WTC11 (cell line): ENCODE measurements around the gene IMPDH2. TPM values are rescaled to one million over a fixed set of nuclear protein-coding genes. Genes with fewer than 3 reads are reported as not detected.

Source experiments
- ATAC-seq: fragments of 200-7000 bp; cut with Tn5 transposase; 2 replicates; pipeline ENCODE4 v1.10.0; 2021; ENCODE audit warnings: mild to moderate bottlenecking, moderate library complexity
- CTCF ChIA-PET: fragments of 300-600 bp; sonication (Branson Sonifier 250); formaldehyde crosslinking; loops from one replicate; lab custom pipeline; 2021; ENCODE audit warnings: antibody characterized with exemption; lab: Charles Lee
- POLR2A ChIA-PET: fragments of 350-600 bp; sonication (Branson Sonifier 250); formaldehyde crosslinking; loops from one replicate; lab custom pipeline; 2021; ENCODE audit warnings: antibody characterized with exemption; lab: Charles Lee
- DNase-seq: peaks from one replicate; pipeline ENCODE4 v3.0.0; 2021; ENCODE audit warnings: low spot score
- H3K27ac Mint-ChIP-seq: 2 replicates; pipeline ENCODE4 v1.8.0; 2021; ENCODE audit warnings: mixed read lengths
- H3K27me3 Mint-ChIP-seq: 2 replicates; pipeline ENCODE4 v1.8.0; 2021; ENCODE audit warnings: low read depth, mild to moderate bottlenecking, moderate library complexity, mixed read lengths
- H3K36me3 Mint-ChIP-seq: 2 replicates; pipeline ENCODE4 v1.8.0; 2021; ENCODE audit warnings: mixed read lengths
- H3K4me1 Mint-ChIP-seq: 2 replicates; pipeline ENCODE4 v1.8.0; 2022; ENCODE audit warnings: mixed read lengths
- H3K4me3 Mint-ChIP-seq: 2 replicates; pipeline ENCODE4 v1.8.0; 2021; ENCODE audit warnings: mild to moderate bottlenecking, moderate library complexity, mixed read lengths
- H3K9me3 Mint-ChIP-seq: 2 replicates; pipeline ENCODE4 v1.8.0; 2021; ENCODE audit warnings: mixed read lengths
- AFF4 ChIP-seq: sonication (generic); formaldehyde crosslinking; IDR thresholded peaks from 2 replicates; pipeline ENCODE4 v1.8.1; 2023; ENCODE audit warnings: mild to moderate bottlenecking, missing genetic modification reagents, borderline replicate concordance
- ARID4B ChIP-seq: sonication (generic); formaldehyde crosslinking; IDR thresholded peaks from 2 replicates; pipeline ENCODE4 v1.8.0; 2023; ENCODE audit warnings: missing genetic modification reagents, mild to moderate bottlenecking, borderline replicate concordance
- FOXP1 ChIP-seq: sonication (generic); formaldehyde crosslinking; IDR thresholded peaks from 2 replicates; pipeline ENCODE4 v1.8.0; 2022; ENCODE audit warnings: missing genetic modification reagents, mild to moderate bottlenecking, moderate library complexity, borderline replicate concordance
- HMGXB4 ChIP-seq: sonication (generic); formaldehyde crosslinking; IDR thresholded peaks from 2 replicates; pipeline ENCODE4 v1.8.1; 2023; ENCODE audit warnings: mild to moderate bottlenecking, moderate library complexity, missing genetic modification reagents
- IRF1 ChIP-seq: sonication (generic); formaldehyde crosslinking; IDR thresholded peaks from 2 replicates; pipeline ENCODE4 v1.8.0; 2023; ENCODE audit warnings: missing genetic modification reagents
- JAZF1 ChIP-seq: fragments of 250-450 bp; sonication (Bioruptor Pico); IDR thresholded peaks from 2 replicates; pipeline ENCODE4 v1.9.0; 2021; ENCODE audit warnings: moderate library complexity, mild to moderate bottlenecking, inconsistent platforms
- KAT7 ChIP-seq: sonication (generic); formaldehyde crosslinking; IDR thresholded peaks from 2 replicates; pipeline ENCODE4 v1.8.1; 2023; ENCODE audit warnings: missing genetic modification reagents, mild to moderate bottlenecking, borderline replicate concordance
- NFATC4 ChIP-seq: fragments of 250-450 bp; sonication (Bioruptor Pico); IDR thresholded peaks from 2 replicates; pipeline ENCODE4 v1.9.0; 2021; ENCODE audit warnings: mild to moderate bottlenecking
- NR3C1 ChIP-seq: sonication (generic); formaldehyde crosslinking; conservative IDR thresholded peaks from 2 replicates; pipeline ENCODE4 v1.8.1; 2023; ENCODE audit warnings: low read depth, mild to moderate bottlenecking, missing genetic modification reagents
- OVOL2 ChIP-seq: fragments of 250-450 bp; sonication (Bioruptor Pico); IDR thresholded peaks from 2 replicates; pipeline ENCODE4 v1.9.0; 2021; ENCODE audit warnings: mild to moderate bottlenecking, borderline replicate concordance
- SMAD3 ChIP-seq: sonication (generic); formaldehyde crosslinking; IDR thresholded peaks from 2 replicates; pipeline ENCODE4 v1.8.0; 2022; ENCODE audit warnings: missing genetic modification reagents, mild to moderate bottlenecking, borderline replicate concordance
- SMAD4 ChIP-seq: sonication (generic); formaldehyde crosslinking; IDR thresholded peaks from 2 replicates; pipeline ENCODE4 v1.8.0; 2022; ENCODE audit warnings: mild to moderate bottlenecking, missing genetic modification reagents
- ZNF263 ChIP-seq: sonication (generic); formaldehyde crosslinking; IDR thresholded peaks from 2 replicates; pipeline ENCODE4 v1.8.1; 2022; ENCODE audit warnings: low read depth, mild to moderate bottlenecking, moderate library complexity, missing genetic modification reagents
- ZNF416 ChIP-seq: fragments of 250-450 bp; sonication (Bioruptor Pico); IDR thresholded peaks from 2 replicates; pipeline ENCODE4 v1.9.0; 2021; ENCODE audit warnings: mild to moderate bottlenecking, inconsistent platforms
- ZNF671 ChIP-seq: fragments of 250-450 bp; sonication (Bioruptor Pico); IDR thresholded peaks from 2 replicates; pipeline ENCODE4 v1.8.0; 2021; ENCODE audit warnings: mild to moderate bottlenecking
- total RNA-seq: library from RNA; stranded (reverse); gene quantifications from 3 replicates; pipeline ENCODE4 v1.2.3, GENCODE V29; 2021

Gene IMPDH2
- total RNA-seq, 1 experiment from 2014 or later, result 452 TPM

- peaks cover 30% of the 10 kb centered on the region for H3K36me3 Mint-ChIP-seq
- no peak overlapping the region for H3K27ac Mint-ChIP-seq
- ChIA-PET CTCF (interaction anchor here (2.3 to 8.2 kb wide), 2 partner anchors 10 to 28 kb away, joined by 21 to 101 read pairs; partner anchors contain the start of genes P4HTM and WDR6), POLR2A (interaction anchor here (1.9 to 3.6 kb wide), 3 partner anchors 9 to 27 kb away, joined by 6 to 40 read pairs (median 10); partner anchors contain the start of genes IMPDH2, P4HTM and WDR6)
- no peaks in the 10 kb centered on the region for H3K27me3 Mint-ChIP-seq
- DNase-seq (no peak), ATAC-seq (no peak)
- TF ChIP-seq ARID4B, result no peak
- 0 out of 2 replicates have a peak, but pooled peaks have one; percentile 7 for TF ChIP-seq NFATC4 (CRISPR knock-in tag)
- peaks cover 18% of the 10 kb centered on the region for H3K4me1 Mint-ChIP-seq
- no peaks in the 10 kb centered on the region for H3K9me3 Mint-ChIP-seq
- H3K4me3 Mint-ChIP-seq, result peak overlapping the region; percentile 92
These were observed 12.6 kb downstream of the IMPDH2 start for GRCh38 chr3:49016414-49017228.

- CTCF ChIA-PET, result interaction anchor here (2.6 to 8.2 kb wide), 2 partner anchors 19 to 27 kb away, joined by 12 to 101 read pairs; partner anchors contain the start of gene P4HTM
- no peaks in the 10 kb centered on the region for H3K9me3 Mint-ChIP-seq
- TF ChIP-seq ZNF416 (no peak), JAZF1 (CRISPR knock-in tag) (no peak), SMAD4 (CRISPR knock-in tag) (no peak)
- ATAC-seq, result no peak
- peaks cover 32% of the 10 kb centered on the region for H3K36me3 Mint-ChIP-seq
- POLR2A ChIA-PET, result interaction anchor here (1.0 kb wide), 1 partner anchor 28 kb away, joined by 3 read pairs; no protein-coding TSS in a partner anchor
- peaks cover 18% of the 10 kb centered on the region for H3K4me1 Mint-ChIP-seq
- no peak for DNase-seq
- no peak overlapping the region for H3K4me3 Mint-ChIP-seq
- H3K27me3 Mint-ChIP-seq, result no peaks in the 10 kb centered on the region
- H3K27ac Mint-ChIP-seq, result no peak overlapping the region
These were observed 13.4 kb downstream of the IMPDH2 start for GRCh38 chr3:49015765-49016164.

GRCh38 chr3:49015072-49015471, 14.1 kb downstream of the IMPDH2 start:
- ChIA-PET CTCF (interaction anchor here (2.6 to 4.5 kb wide), 2 partner anchors 18 to 26 kb away, joined by 12 to 86 read pairs; partner anchors contain the start of gene P4HTM), POLR2A (interaction anchor here (1.0 to 1.3 kb wide), 2 partner anchors 27 to 78 kb away, joined by 3 to 5 read pairs; partner anchors contain the start of gene QRICH1)
- Mint-ChIP-seq H3K4me3 (no peak overlapping the region), H3K27me3 (no peaks in the 10 kb centered on the region), H3K36me3 (peaks cover 32% of the 10 kb centered on the region), H3K27ac (no peak overlapping the region), H3K4me1 (peaks cover 15% of the 10 kb centered on the region), H3K9me3 (no peaks in the 10 kb centered on the region)
- DNase-seq, result no peak
- TF ChIP-seq ZNF671 (CRISPR knock-in tag), result no peak
- no peak for TF ChIP-seq HMGXB4
- no peak for TF ChIP-seq IRF1 (CRISPR knock-in tag)
- TF ChIP-seq KAT7, result no peak
- no peak for TF ChIP-seq OVOL2 (CRISPR knock-in tag)
- TF ChIP-seq AFF4 (CRISPR knock-in tag), result no peak
- no peak for TF ChIP-seq SMAD3 (CRISPR knock-in tag)
- no peak for TF ChIP-seq FOXP1 (CRISPR knock-in tag)
- no peak for TF ChIP-seq ZNF263 (CRISPR knock-in tag)
- TF ChIP-seq NR3C1 (CRISPR knock-in tag), result no peak
- ATAC-seq, result no peak
